Suprapubic skin (tissue), 4 donors: ENCODE data around the gene C20orf204. TPM values are rescaled to one million over a fixed set of nuclear protein-coding genes. Genes with fewer than 3 reads are reported as not detected.
A peak's percentile ranks its signal among the peaks of the same experiment; 100 is the strongest.

Experiments
- DNase-seq, 2 donors: peaks; one replicate each; pipeline ENCODE4 v3.0.0-alpha.2; 2019; ENCODE audit warnings: low spot score in 2 of 2
- H3K27ac ChIP-seq: fragments of 200-600 bp; sonication (generic); one replicate; pipeline ENCODE4 v1.5.1; 2019
- H3K27me3 ChIP-seq: fragments of 200-600 bp; sonication (generic); one replicate; pipeline ENCODE4 v1.5.1; 2019
- H3K36me3 ChIP-seq: fragments of 200-600 bp; sonication (generic); one replicate; pipeline ENCODE4 v1.5.1; 2019
- H3K4me1 ChIP-seq: fragments of 200-600 bp; sonication (generic); one replicate; pipeline ENCODE4 v1.5.1; 2019
- H3K4me3 ChIP-seq: fragments of 200-600 bp; sonication (generic); one replicate; pipeline ENCODE4 v1.5.1; 2019; ENCODE audit warnings: mild to moderate bottlenecking
- H3K9me3 ChIP-seq: fragments of 200-600 bp; sonication (generic); one replicate; pipeline ENCODE4 v1.5.1; 2019
- EP300 ChIP-seq: sonication (generic); formaldehyde crosslinking; IDR thresholded peaks from one replicate; pipeline ENCODE4 v1.6.1; 2017; ENCODE audit warnings: antibody characterized with exemption
- POLR2A ChIP-seq, 2 donors: fragments of 450-650 bp; IDR thresholded peaks; one replicate each; pipeline ENCODE4 v1.6.1; 2017; ENCODE audit warnings: antibody characterized with exemption in 2 of 2, mild to moderate bottlenecking in 2 of 2, moderate library complexity in 2 of 2
- POLR2AphosphoS5 ChIP-seq, 3 donors: sonication (generic); formaldehyde crosslinking; IDR thresholded peaks; one replicate each; pipeline ENCODE4 v1.6.1; 2017; ENCODE audit warnings: antibody characterized with exemption in 3 of 3
- WGBS: methylation state at CpG from one replicate; pipeline ENCODE4 v1.1.5; 2018; 5-methylcytosine and 5-hydroxymethylcytosine counted together
- total RNA-seq, 4 donors: library from RNA; depleted of rRNA; stranded (reverse); fragments of >200 nt; gene quantifications; one replicate each; pipeline ENCODE4 v1.1.0, GENCODE V29; 2016
- TF ChIP-seq, protein P1 (sequence below), 2 donors: fragments of 200-600 bp in 1 of 2; fragments of 450-650 bp in 1 of 2; sonication (generic) in 1 of 2; IDR thresholded peaks; one replicate each; pipeline ENCODE4 v1.5.1; 2016 to 2019; ENCODE audit warnings: antibody characterized with exemption in 2 of 2, mild to moderate bottlenecking in 1 of 2, moderate library complexity in 1 of 2

The C20orf204 gene
- total RNA-seq, 4 donors from 2014 or later = 1.1 to 5.1 (median 1.8) TPM

DNA sequence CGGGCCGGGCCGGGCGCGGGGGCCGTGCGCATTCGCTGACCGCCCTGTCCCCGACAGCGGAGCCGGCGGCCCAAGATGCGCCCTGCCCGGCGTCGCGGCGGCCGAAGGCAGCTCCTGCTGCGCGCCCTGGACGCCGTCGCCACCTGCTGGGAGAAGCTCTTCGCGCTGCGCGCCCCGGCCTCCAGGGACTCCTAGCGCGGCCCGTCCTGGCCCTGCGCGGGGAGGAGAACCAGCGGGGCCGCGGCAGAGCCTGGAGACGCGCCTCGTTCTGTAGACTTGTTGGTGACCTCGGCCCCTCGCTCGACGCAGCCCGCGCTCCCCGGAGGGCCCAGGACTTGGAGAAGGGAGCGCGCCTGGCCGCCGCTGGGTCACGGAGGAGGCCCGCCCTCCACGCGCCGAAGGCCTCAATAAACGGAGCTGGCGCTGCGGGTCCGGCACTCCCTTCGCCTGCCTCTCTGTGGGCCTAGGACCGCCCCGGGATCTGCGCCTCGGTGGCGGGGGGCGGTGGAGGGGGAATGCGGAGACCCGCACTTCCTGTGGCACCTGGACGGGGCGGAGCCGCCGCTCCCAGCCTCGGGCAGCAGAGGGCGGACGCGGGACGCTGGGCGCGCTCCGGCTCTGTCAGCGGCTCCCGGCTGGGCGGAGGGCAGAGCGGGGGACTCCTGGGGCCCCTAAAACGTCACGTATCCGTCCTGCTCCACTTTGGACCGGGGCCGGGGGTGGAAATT lies 2.7 kb downstream of the C20orf204 start:
- Histone ChIP-seq H3K27me3 (peaks cover 36% of the 10 kb centered on the region), H3K4me1 (peaks cover 47% of the 10 kb centered on the region), H3K9me3 (no peaks in the 10 kb centered on the region), H3K27ac (no peak overlapping the region), H3K36me3 (peaks cover 11% of the 10 kb centered on the region), H3K4me3 (peak overlapping the region; percentile 56)
- DNase-seq = peak in 1 of 2 donors; percentile 88
- TF ChIP-seq, protein P1, sequence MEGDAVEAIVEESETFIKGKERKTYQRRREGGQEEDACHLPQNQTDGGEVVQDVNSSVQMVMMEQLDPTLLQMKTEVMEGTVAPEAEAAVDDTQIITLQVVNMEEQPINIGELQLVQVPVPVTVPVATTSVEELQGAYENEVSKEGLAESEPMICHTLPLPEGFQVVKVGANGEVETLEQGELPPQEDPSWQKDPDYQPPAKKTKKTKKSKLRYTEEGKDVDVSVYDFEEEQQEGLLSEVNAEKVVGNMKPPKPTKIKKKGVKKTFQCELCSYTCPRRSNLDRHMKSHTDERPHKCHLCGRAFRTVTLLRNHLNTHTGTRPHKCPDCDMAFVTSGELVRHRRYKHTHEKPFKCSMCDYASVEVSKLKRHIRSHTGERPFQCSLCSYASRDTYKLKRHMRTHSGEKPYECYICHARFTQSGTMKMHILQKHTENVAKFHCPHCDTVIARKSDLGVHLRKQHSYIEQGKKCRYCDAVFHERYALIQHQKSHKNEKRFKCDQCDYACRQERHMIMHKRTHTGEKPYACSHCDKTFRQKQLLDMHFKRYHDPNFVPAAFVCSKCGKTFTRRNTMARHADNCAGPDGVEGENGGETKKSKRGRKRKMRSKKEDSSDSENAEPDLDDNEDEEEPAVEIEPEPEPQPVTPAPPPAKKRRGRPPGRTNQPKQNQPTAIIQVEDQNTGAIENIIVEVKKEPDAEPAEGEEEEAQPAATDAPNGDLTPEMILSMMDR (IDR thresholded peaks at IDR 0.05) = peak; percentile 13 to 70
- no peak for TF ChIP-seq POLR2A (IDR thresholded peaks at IDR 0.05)
- 2% methylated on average over 19 of the region's 91 CpGs for WGBS

DNA sequence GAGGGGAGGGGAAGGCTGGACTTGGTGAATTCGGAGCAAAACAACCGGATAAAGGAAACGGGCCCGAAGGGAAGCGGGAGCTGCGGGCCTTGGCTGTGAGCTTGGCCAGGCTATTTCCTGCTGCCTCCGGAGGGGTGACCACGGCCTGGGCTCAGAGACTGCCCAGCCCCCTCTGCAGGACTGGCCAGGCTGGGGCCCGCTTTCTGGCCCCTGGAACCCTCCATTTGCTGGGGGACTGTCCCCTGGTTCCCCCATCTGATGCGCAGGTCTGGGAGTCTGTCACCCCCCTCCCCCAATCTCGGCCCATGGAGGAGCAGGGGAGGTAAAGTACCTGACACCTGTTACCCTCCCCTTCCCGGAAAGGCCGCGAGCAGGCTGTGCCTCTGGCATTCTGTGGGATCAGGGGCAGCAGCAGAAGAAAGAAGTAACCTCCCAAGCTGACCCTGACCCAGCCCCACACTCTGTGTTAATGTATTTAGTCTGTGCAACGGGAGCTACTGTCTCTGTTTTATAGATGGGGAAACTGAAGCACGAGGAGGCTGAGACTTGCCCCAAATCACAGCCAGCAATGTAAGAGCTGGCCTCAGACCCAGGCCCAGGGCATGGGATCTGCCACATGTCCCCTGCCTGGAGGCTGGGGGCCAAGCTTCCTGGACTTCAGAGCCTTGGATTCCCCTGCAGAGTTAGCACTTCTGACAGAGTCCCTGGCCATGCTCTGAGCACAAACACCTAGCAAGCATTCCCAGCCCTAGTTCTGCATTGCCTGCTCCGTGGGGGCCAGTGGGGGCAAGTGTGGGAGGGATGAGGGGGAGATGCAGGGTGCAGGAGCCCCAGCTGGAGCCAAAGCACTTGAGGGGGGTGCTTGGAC lies 3.5 kb downstream of the C20orf204 start:
- Histone ChIP-seq H3K36me3 (peaks cover 5% of the 10 kb centered on the region), H3K27me3 (peaks cover 36% of the 10 kb centered on the region), H3K27ac (no peak overlapping the region), H3K4me3 (peak overlapping the region; percentile 56), H3K4me1 (peaks cover 51% of the 10 kb centered on the region), H3K9me3 (no peaks in the 10 kb centered on the region)
- 21% methylated on average over 17 of the region's 17 CpGs for WGBS
- no peak for DNase-seq
- TF ChIP-seq, protein P1 (IDR thresholded peaks at IDR 0.05) = no peak
- TF ChIP-seq EP300 (no peak), POLR2AphosphoS5 (IDR thresholded peaks at IDR 0.05) (no peak), POLR2A (IDR thresholded peaks at IDR 0.05) (no peak)

DNA sequence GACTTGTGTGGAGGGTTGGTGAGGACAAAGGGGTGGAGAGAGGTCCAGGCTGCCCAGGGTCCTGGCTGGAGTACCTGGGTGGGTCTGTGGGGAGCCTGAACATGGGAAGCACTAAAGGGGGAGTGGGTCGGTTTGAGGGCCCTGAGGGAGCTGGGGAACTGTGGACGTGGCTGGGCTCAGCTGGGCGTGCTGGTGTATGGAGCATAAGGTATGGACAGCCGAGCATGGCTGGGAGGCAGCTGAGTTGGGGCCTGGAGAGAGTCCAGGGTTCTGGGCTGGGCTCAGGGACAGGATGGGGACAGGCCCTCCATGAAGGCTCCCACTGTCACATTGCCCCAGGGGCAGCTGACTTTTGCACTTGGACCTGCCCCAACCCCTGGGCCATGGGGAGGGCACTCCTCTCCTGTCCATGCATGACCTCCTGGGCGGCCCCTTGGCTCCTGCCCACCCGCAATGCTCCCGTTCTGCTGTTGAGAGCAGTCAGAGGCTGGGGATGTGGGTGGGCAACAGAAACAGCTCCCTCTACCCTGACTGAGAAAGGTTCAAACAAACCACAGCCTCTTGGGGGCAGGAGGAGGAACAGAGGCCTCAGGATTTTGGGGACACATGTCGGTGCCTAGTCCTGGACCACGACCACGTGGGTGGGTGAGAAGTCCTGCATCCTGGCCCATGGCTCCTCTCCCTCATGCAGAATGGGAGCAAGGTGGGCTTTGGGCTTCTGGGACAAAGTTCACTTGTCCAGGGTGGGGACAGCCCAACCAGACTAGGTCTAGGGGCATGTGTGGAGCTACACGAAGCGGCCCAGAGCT lies 4.5 kb downstream of the C20orf204 start:
- H3K9me3 ChIP-seq = no peaks in the 10 kb centered on the region
- WGBS = 69% methylated on average over 8 of the region's 12 CpGs
- peaks cover 59% of the 10 kb centered on the region for H3K4me1 ChIP-seq
- H3K27me3 ChIP-seq = peaks cover 41% of the 10 kb centered on the region
- H3K4me3 ChIP-seq = no peak overlapping the region
- H3K27ac ChIP-seq = no peak overlapping the region
- peak in 1 of 2 donors; percentile 65 for DNase-seq
- H3K36me3 ChIP-seq = no peaks in the 10 kb centered on the region
- no peak for TF ChIP-seq EP300
- no peak for TF ChIP-seq POLR2A (IDR thresholded peaks at IDR 0.05)
- TF ChIP-seq POLR2AphosphoS5 (IDR thresholded peaks at IDR 0.05) = no peak
- TF ChIP-seq, protein P1 (IDR thresholded peaks at IDR 0.05) = no peak

DNA sequence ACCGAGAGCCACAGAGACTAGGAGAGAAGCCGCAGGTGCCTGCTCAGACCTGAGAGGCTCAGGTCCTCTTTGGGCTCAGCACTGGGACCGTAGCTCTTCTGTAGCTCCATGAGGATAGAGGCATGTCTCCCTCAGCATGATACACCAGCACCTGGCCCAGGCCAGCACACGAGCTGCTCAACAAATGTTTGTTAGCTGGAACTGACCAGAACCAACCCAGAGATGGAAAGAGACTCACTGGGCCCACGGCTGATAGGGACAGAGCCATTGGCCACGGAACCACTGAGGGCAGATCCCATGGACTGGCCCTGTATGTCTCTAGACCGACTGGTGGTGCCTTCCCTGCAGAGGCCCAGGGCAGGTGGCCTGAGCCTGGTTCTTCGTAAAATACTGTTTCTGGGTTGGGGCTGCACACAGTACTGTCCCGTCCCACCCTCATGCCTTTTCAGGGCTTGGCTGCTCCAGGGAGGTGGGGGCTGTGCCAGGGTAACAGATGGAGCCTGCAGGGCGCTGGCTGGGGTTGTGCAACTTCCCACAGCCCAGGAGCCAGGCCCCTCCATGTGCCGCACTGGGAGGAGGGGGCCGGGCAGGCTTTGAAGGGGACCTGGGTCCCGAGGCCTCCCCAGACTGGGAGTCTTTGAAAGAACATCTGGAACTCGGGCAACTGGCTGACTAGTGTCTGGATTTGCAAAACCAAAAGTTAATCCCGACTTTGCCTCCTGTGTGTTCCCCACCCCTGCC lies 5.2 kb downstream of the C20orf204 start:
- H3K27ac ChIP-seq = no peak overlapping the region
- no peak for DNase-seq
- H3K27me3 ChIP-seq = peaks cover 47% of the 10 kb centered on the region
- peak overlapping the region; percentile 46 for H3K4me3 ChIP-seq
- H3K36me3 ChIP-seq = no peaks in the 10 kb centered on the region
- 20% methylated on average over 1 of the region's 15 CpGs for WGBS
- H3K9me3 ChIP-seq = no peaks in the 10 kb centered on the region
- TF ChIP-seq POLR2A (IDR thresholded peaks at IDR 0.05) = no peak
- TF ChIP-seq EP300 = no peak
- TF ChIP-seq POLR2AphosphoS5 (IDR thresholded peaks at IDR 0.05) = no peak
- TF ChIP-seq, protein P1 (IDR thresholded peaks at IDR 0.05) = no peak
- peaks cover 59% of the 10 kb centered on the region for H3K4me1 ChIP-seq
